ENCODE data around the gene CADM1. TPM values are rescaled to one million over a fixed set of nuclear protein-coding genes. Genes with fewer than 3 reads are reported as not detected.

The CADM1 gene
- total RNA-seq, 4 donors from 2014 or later = 10.6 to 15.7 (median 13.8) TPM

- no peaks in the 10 kb centered on the region for H3K9me3 ChIP-seq
- TF ChIP-seq, protein P1, sequence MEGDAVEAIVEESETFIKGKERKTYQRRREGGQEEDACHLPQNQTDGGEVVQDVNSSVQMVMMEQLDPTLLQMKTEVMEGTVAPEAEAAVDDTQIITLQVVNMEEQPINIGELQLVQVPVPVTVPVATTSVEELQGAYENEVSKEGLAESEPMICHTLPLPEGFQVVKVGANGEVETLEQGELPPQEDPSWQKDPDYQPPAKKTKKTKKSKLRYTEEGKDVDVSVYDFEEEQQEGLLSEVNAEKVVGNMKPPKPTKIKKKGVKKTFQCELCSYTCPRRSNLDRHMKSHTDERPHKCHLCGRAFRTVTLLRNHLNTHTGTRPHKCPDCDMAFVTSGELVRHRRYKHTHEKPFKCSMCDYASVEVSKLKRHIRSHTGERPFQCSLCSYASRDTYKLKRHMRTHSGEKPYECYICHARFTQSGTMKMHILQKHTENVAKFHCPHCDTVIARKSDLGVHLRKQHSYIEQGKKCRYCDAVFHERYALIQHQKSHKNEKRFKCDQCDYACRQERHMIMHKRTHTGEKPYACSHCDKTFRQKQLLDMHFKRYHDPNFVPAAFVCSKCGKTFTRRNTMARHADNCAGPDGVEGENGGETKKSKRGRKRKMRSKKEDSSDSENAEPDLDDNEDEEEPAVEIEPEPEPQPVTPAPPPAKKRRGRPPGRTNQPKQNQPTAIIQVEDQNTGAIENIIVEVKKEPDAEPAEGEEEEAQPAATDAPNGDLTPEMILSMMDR (IDR thresholded peaks at IDR 0.05) = no peak
- TF ChIP-seq EP300 (IDR thresholded peaks at IDR 0.05) (no peak), POLR2AphosphoS5 (IDR thresholded peaks at IDR 0.05) (no peak), POLR2A (IDR thresholded peaks at IDR 0.05; ENCODE audit: low read depth) (no peak)
- peak overlapping the region; percentile 80 to 89 (median 84) for H3K27ac ChIP-seq (replicated peaks in 1 of 4)
- intact Hi-C loops (cut with DNase I) = loop anchor here (5.0 to 10.0 kb wide), 2 partner anchors 122 to 190 kb away; no protein-coding TSS in a partner anchor
- peaks cover 0 to 19% (median 0%) of the 10 kb centered on the region in 4 donors for H3K27me3 ChIP-seq
- H3K4me3 ChIP-seq = peak overlapping the region; percentile 67 to 70 (median 68)
- peaks cover 10 to 38% (median 33%) of the 10 kb centered on the region in 4 donors for H3K4me1 ChIP-seq
- 10% methylated on average over 10 of the region's 10 CpGs for WGBS
- no peak for DNase-seq (ENCODE audit: extremely low spot score)
- H3K36me3 ChIP-seq = no peaks in the 10 kb centered on the region
Measured at GRCh38 chr11:115505175-115505574, 960 bp upstream of the CADM1 start.

- Histone ChIP-seq H3K27me3 (peaks cover 0 to 23% (median 0%) of the 10 kb centered on the region in 4 donors), H3K4me1 (peaks cover 10 to 38% (median 33%) of the 10 kb centered on the region in 4 donors), H3K4me3 (peak overlapping the region; percentile 67 to 70 (median 68)), H3K9me3 (no peaks in the 10 kb centered on the region), H3K27ac (replicated peaks in 1 of 4) (peak overlapping the region; percentile 80 to 89 (median 84)), H3K36me3 (no peaks in the 10 kb centered on the region)
- no peak for TF ChIP-seq POLR2AphosphoS5 (IDR thresholded peaks at IDR 0.05)
- TF ChIP-seq EP300 (IDR thresholded peaks at IDR 0.05) = no peak
- TF ChIP-seq, protein P1 (IDR thresholded peaks at IDR 0.05) = no peak
- no peak for TF ChIP-seq POLR2A (IDR thresholded peaks at IDR 0.05; ENCODE audit: low read depth)
- no peak for DNase-seq (ENCODE audit: extremely low spot score)
- WGBS = 0% methylated on average over 7 of the region's 15 CpGs
- intact Hi-C loops (cut with DNase I) = loop anchor here (2.0 to 10.0 kb wide), 2 partner anchors 169 to 191 kb away; no protein-coding TSS in a partner anchor
Measured at GRCh38 chr11:115503886-115504275, 334 bp downstream of the CADM1 start.

- peaks cover 10 to 38% (median 33%) of the 10 kb centered on the region in 4 donors for H3K4me1 ChIP-seq
- no peak for DNase-seq (ENCODE audit: extremely low spot score)
- peak overlapping the region; percentile 80 to 89 (median 84) for H3K27ac ChIP-seq (replicated peaks in 1 of 4)
- no peaks in the 10 kb centered on the region for H3K9me3 ChIP-seq
- no peaks in the 10 kb centered on the region for H3K36me3 ChIP-seq
- H3K27me3 ChIP-seq = peaks cover 0 to 23% (median 0%) of the 10 kb centered on the region in 4 donors
- TF ChIP-seq POLR2AphosphoS5 (IDR thresholded peaks at IDR 0.05) (peak in 1 of 2 donors; percentile 15), POLR2A (IDR thresholded peaks at IDR 0.05; ENCODE audit: low read depth) (no peak)
- TF ChIP-seq, protein P1 (IDR thresholded peaks at IDR 0.05) = peak; percentile 44 to 54 (median 48)
- under 1% methylated on average over 22 of the region's 77 CpGs for WGBS
- H3K4me3 ChIP-seq = peak overlapping the region; percentile 67 to 70 (median 68)
- intact Hi-C loops (cut with DNase I) = loop anchor here (2.0 to 10.0 kb wide), 2 partner anchors 168 to 192 kb away; no protein-coding TSS in a partner anchor
Measured at GRCh38 chr11:115503083-115503885, 931 bp downstream of the CADM1 start.

DNA sequence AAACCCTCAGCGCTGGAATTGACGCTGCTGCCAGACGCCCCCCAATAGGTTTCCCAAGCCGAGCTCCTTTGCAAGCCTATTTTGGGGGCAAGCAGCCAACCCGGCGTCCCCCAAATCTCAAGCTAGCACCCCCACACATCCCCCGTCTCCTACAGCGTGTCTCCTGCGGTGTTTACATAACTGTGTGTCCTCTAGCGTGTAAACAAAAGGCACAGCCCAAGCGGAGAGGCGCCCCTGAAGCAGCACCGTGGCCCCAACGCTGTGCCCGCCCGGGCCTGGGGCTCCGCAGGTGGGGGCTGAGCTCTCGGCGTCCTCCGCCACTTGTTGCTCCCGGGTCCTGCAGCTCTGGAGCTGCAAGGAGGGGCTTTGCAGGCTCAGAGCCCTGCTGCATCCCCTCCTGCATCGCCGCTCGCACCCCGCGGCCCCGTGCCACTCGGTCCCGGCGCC is 1.6 kb downstream of the CADM1 start:
- Histone ChIP-seq H3K9me3 (no peaks in the 10 kb centered on the region), H3K4me3 (peak overlapping the region; percentile 67 to 70 (median 68)), H3K27ac (replicated peaks in 1 of 4) (peak overlapping the region; percentile 80 to 89 (median 84)), H3K27me3 (peaks cover 0 to 23% (median 0%) of the 10 kb centered on the region in 4 donors), H3K4me1 (peaks cover 10 to 38% (median 33%) of the 10 kb centered on the region in 4 donors), H3K36me3 (no peaks in the 10 kb centered on the region)
- intact Hi-C loops (cut with DNase I) = loop anchor here (2.0 to 10.0 kb wide), 2 partner anchors 168 to 192 kb away; no protein-coding TSS in a partner anchor
- WGBS = 0% methylated on average over 6 of the region's 30 CpGs
- DNase-seq (ENCODE audit: extremely low spot score) = no peak
- TF ChIP-seq, protein P1 (IDR thresholded peaks at IDR 0.05) = no peak
- TF ChIP-seq POLR2A (IDR thresholded peaks at IDR 0.05; ENCODE audit: low read depth) (no peak), EP300 (IDR thresholded peaks at IDR 0.05) (no peak), POLR2AphosphoS5 (IDR thresholded peaks at IDR 0.05) (no peak)

Data from esophagus muscularis mucosa (tissue), 4 donors.